ENCODE measurements around the gene TES.

The TES gene

DNA sequence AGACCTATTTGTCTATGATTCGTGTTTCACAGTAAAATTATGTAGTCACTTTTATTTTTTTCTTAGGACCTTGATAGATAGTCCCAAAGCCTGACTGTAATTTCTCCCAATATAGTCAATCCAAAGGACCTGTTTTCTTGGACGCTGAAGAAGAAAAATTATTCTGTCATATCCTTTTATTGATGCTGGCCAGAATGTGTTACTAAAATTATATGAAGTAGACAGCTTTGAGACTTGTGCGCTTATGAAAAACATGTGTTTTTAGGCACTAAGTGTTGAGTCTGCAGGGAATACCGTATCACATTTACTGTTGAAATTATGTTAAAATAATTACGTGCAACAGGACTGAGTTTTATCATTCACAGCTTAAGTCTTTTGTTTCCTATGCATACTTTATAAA lies 17.9 kb downstream of the TES start:
- TF ChIP-seq POLR2AphosphoS5 (IDR thresholded peaks at IDR 0.05; ENCODE audit: low read depth, low read length) (no peak), SIN3A (IDR thresholded peaks at IDR 0.05; ENCODE audit: borderline replicate concordance, insufficient read depth, low read length) (no peak), FOXP2 (optimal IDR thresholded peaks at IDR 0.05; ENCODE audit: borderline replicate concordance, extremely low read depth, extremely low read length, insufficient read depth) (no peak), TAF1 (IDR thresholded peaks at IDR 0.05; ENCODE audit: borderline replicate concordance, insufficient read depth, low read length) (no peak)
- TF ChIP-seq, protein P1, sequence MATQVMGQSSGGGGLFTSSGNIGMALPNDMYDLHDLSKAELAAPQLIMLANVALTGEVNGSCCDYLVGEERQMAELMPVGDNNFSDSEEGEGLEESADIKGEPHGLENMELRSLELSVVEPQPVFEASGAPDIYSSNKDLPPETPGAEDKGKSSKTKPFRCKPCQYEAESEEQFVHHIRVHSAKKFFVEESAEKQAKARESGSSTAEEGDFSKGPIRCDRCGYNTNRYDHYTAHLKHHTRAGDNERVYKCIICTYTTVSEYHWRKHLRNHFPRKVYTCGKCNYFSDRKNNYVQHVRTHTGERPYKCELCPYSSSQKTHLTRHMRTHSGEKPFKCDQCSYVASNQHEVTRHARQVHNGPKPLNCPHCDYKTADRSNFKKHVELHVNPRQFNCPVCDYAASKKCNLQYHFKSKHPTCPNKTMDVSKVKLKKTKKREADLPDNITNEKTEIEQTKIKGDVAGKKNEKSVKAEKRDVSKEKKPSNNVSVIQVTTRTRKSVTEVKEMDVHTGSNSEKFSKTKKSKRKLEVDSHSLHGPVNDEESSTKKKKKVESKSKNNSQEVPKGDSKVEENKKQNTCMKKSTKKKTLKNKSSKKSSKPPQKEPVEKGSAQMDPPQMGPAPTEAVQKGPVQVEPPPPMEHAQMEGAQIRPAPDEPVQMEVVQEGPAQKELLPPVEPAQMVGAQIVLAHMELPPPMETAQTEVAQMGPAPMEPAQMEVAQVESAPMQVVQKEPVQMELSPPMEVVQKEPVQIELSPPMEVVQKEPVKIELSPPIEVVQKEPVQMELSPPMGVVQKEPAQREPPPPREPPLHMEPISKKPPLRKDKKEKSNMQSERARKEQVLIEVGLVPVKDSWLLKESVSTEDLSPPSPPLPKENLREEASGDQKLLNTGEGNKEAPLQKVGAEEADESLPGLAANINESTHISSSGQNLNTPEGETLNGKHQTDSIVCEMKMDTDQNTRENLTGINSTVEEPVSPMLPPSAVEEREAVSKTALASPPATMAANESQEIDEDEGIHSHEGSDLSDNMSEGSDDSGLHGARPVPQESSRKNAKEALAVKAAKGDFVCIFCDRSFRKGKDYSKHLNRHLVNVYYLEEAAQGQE (IDR thresholded peaks at IDR 0.05; ENCODE audit: insufficient read depth in 1 of 2, low read depth in 2 of 2, low read length in 2 of 2), result no peak

DNA sequence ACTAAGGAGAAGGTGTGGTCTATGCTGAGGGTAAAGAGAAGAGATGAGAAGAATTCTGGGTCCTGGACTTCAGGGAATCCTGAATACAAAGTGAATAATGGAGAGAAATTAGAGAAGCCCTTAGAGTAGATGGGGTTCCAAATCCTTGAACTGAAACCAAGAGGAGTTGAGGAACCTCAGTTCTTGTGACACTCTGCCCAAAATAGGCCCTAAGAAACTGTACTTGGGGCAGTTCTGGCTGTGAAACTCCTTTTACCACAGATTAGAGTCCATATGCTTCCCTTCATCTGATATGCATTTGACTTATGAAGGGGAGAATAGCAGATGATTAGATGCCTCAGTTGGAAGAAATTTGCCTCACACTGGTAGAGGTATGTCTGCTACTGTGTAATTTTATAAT lies 19.0 kb downstream of the TES start:
- TF ChIP-seq POLR2AphosphoS5 (IDR thresholded peaks at IDR 0.05; ENCODE audit: low read depth, low read length) (no peak), TAF1 (IDR thresholded peaks at IDR 0.05; ENCODE audit: borderline replicate concordance, insufficient read depth, low read length) (no peak), SIN3A (IDR thresholded peaks at IDR 0.05; ENCODE audit: borderline replicate concordance, insufficient read depth, low read length) (no peak), FOXP2 (optimal IDR thresholded peaks at IDR 0.05; ENCODE audit: borderline replicate concordance, extremely low read depth, extremely low read length, insufficient read depth) (no peak)
- TF ChIP-seq, protein P1 (IDR thresholded peaks at IDR 0.05; ENCODE audit: insufficient read depth in 1 of 2, low read depth in 2 of 2, low read length in 2 of 2), result no peak

DNA sequence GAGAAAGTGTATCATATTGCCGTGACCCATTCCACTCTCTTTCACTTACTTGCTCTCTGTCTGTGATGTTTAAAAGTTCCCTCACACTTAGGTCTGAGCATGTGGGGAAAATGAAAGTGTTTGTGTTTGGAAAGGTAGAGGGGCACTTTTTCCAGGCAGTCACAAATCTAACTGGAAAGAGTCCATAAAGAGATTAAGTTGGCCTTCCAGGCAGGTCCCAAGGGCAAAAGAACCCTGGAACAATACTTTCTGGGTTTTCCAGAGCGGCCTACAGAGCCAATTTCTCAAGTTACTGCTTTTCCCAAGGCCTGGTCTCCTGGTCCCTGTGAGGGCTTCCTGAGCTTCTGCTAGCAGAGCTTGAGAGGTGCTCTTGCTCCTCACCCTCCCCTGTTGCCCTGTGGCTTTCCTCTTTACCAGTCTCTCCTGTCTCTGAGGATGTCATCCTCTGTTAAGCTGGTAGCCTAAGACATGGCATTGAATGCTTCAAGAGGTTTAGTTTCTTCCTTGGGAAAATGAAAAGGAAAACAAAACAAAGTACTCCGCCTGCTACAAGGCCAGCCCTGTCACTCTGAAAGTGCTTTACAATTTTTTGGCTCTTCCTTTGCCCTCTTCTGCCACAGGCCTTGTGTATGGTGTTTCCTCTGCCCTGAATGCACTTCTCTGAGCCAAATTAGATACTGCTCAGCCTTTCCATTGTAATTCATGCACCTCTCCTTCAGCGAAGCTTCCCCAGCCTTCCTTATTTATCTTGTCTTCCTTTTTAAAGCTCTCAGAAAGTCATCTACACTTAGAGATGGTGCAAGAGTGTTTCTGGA lies 20.1 kb downstream of the TES start:
- TF ChIP-seq, protein P1 (IDR thresholded peaks at IDR 0.05; ENCODE audit: insufficient read depth in 1 of 2, low read depth in 2 of 2, low read length in 2 of 2), result no peak
- no peak for TF ChIP-seq SIN3A (IDR thresholded peaks at IDR 0.05; ENCODE audit: borderline replicate concordance, insufficient read depth, low read length)

DNA sequence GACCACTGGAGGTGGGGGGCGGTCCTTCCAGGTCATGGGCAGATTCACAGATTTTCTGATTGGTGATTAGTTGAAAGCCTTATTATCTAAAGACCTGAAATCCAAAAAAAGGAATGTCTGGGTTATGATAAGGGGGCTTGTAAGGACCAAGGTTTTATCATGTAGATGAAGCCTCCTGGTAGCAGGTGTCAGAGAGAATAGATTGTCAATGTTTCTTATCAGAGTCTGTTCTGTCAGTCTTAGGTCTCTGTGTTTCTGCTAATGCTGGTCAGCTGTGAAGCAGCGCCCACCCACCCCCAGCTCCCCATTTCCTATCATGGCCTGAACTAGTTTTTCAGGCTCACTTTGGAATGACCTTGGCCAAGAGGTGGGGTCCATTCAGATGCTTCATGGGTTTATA lies 21.2 kb downstream of the TES start:
- no peak for TF ChIP-seq TAF1 (IDR thresholded peaks at IDR 0.05; ENCODE audit: borderline replicate concordance, insufficient read depth, low read length)
- TF ChIP-seq POLR2AphosphoS5 (IDR thresholded peaks at IDR 0.05; ENCODE audit: low read depth, low read length), result no peak
- TF ChIP-seq SIN3A (IDR thresholded peaks at IDR 0.05; ENCODE audit: borderline replicate concordance, insufficient read depth, low read length), result no peak
- TF ChIP-seq, protein P1 (IDR thresholded peaks at IDR 0.05; ENCODE audit: insufficient read depth in 1 of 2, low read depth in 2 of 2, low read length in 2 of 2), result no peak
- no peak for TF ChIP-seq FOXP2 (optimal IDR thresholded peaks at IDR 0.05; ENCODE audit: borderline replicate concordance, extremely low read depth, extremely low read length, insufficient read depth)
